ENCODE data around the gene SEMA6A. TPM values are rescaled to one million over a fixed set of nuclear protein-coding genes. Genes with fewer than 3 reads are reported as not detected.

Gene SEMA6A
- total and polyA plus RNA-seq, 9 of the 15 experiments (the other 6 are each of a cell fraction or from before 2014, with no cell fraction given) = 0.04 to 0.42 (median 0.18) TPM; not detected in 5

- TF ChIP-seq RREB1 (CRISPR knock-in tag; IDR thresholded peaks at IDR 0.05) (no peak), GABPB2 (CRISPR knock-in tag; conservative IDR thresholded peaks at IDR 0.05) (no peak), SAP30 (IDR thresholded peaks at IDR 0.05; ENCODE audit: borderline replicate concordance, insufficient read depth, low read depth, low read length, poor library complexity, severe bottlenecking) (no peak), ZNF134 (CRISPR knock-in tag; conservative IDR thresholded peaks at IDR 0.05) (no peak), PHF20 (IDR thresholded peaks at IDR 0.05; ENCODE audit: partially characterized antibody) (no peak), DACH1 (IDR thresholded peaks at IDR 0.05; ENCODE audit: partially characterized antibody) (no peak), HEY1 (CRISPR knock-in tag; IDR thresholded peaks at IDR 0.05; ENCODE audit: borderline replicate concordance) (no peak), NEUROD1 (IDR thresholded peaks at IDR 0.05; ENCODE audit: borderline replicate concordance, low read depth, low read length, partially characterized antibody) (no peak), ILK (tag; IDR thresholded peaks at IDR 0.05; ENCODE audit: borderline replicate concordance, low read depth) (no peak), MAZ (CRISPR knock-in tag; conservative IDR thresholded peaks at IDR 0.05 in 1 of 2, IDR thresholded peaks at IDR 0.05 in 1 of 2) (no peak)
- TF ChIP-seq, protein P1, sequence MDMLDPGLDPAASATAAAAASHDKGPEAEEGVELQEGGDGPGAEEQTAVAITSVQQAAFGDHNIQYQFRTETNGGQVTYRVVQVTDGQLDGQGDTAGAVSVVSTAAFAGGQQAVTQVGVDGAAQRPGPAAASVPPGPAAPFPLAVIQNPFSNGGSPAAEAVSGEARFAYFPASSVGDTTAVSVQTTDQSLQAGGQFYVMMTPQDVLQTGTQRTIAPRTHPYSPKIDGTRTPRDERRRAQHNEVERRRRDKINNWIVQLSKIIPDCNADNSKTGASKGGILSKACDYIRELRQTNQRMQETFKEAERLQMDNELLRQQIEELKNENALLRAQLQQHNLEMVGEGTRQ (CRISPR knock-in tag; IDR thresholded peaks at IDR 0.05) = no peak
- TF ChIP-seq, protein P2, sequence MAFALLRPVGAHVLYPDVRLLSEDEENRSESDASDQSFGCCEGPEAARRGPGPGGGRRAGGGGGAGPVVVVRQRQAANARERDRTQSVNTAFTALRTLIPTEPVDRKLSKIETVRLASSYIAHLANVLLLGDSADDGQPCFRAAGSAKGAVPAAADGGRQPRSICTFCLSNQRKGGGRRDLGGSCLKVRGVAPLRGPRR (CRISPR knock-in tag; IDR thresholded peaks at IDR 0.05) = no peak
- TF ChIP-seq, protein P3, sequence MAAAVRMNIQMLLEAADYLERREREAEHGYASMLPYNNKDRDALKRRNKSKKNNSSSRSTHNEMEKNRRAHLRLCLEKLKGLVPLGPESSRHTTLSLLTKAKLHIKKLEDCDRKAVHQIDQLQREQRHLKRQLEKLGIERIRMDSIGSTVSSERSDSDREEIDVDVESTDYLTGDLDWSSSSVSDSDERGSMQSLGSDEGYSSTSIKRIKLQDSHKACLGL (CRISPR knock-in tag; IDR thresholded peaks at IDR 0.05; ENCODE audit: borderline replicate concordance, poor library complexity, severe bottlenecking) = no peak
- TF ChIP-seq, protein P4, sequence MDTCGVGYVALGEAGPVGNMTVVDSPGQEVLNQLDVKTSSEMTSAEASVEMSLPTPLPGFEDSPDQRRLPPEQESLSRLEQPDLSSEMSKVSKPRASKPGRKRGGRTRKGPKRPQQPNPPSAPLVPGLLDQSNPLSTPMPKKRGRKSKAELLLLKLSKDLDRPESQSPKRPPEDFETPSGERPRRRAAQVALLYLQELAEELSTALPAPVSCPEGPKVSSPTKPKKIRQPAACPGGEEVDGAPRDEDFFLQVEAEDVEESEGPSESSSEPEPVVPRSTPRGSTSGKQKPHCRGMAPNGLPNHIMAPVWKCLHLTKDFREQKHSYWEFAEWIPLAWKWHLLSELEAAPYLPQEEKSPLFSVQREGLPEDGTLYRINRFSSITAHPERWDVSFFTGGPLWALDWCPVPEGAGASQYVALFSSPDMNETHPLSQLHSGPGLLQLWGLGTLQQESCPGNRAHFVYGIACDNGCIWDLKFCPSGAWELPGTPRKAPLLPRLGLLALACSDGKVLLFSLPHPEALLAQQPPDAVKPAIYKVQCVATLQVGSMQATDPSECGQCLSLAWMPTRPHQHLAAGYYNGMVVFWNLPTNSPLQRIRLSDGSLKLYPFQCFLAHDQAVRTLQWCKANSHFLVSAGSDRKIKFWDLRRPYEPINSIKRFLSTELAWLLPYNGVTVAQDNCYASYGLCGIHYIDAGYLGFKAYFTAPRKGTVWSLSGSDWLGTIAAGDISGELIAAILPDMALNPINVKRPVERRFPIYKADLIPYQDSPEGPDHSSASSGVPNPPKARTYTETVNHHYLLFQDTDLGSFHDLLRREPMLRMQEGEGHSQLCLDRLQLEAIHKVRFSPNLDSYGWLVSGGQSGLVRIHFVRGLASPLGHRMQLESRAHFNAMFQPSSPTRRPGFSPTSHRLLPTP (IDR thresholded peaks at IDR 0.05; ENCODE audit: borderline replicate concordance, extremely low read depth, insufficient read length) = no peak
Measured at GRCh38 chr5:116479776-116480675, 94.6 kb downstream of the SEMA6A start (continued).

All from K562 (cell line).